NCI-H2029 (cell line): ENCODE measurements around the gene GRID1.

Experiments used
- DNase-seq: peaks from one replicate; lab custom pipeline; 2025; lab: John Stamatoyannopoulos, UW

The GRID1 gene

GRCh38 chr10:86314616-86315548, 51.7 kb downstream of the GRID1 start:
- DNase-seq: no peak

DNA sequence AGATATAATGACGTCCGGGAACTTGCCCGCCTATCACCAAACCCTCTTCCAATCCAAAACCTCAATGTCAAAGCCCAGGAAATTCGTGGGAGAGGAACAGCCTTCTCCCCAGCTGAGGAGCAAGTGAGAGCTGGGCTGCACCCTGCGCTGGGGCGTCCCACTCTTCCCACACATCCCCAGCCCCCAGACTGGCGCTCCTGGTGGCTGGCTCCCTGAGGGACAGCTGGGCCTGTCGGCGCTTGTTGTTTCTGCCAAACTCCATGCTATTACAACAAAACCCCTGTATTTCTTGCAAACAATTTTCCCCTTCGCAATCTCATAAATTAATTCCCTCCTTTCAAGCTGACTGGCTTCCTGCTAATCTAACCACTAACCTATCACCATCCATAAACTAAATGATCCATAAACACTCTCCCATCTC, 53.0 kb downstream of the GRID1 start:
- no peak for DNase-seq

DNA sequence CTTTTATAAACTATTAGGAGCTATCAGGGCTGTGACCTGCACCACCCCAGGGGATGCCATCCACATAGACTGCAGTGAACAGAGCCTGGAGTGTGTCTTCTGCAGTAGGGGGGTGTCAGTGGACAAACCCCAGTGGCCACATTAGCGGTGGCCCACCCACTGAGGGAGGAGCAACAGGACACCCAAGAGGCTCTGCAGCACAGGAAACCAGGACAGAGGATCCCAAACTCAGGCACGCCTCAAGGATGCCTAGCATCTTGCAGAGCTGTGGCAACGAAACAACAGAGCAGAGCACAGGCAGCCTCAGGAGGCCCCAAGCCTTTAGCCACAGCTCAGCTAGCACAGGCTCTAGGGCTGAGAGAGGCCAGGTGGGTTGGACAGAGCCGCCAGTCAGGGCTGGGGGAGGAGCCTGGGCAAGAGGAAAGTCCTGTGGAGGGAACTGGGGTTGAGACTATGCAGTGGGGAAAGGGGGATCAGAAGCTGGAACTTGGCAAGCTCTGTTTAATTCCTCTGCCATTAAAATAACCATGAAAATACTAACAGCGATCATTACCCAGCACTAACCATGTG, 53.8 kb downstream of the GRID1 start:
- DNase-seq: no peak

DNA sequence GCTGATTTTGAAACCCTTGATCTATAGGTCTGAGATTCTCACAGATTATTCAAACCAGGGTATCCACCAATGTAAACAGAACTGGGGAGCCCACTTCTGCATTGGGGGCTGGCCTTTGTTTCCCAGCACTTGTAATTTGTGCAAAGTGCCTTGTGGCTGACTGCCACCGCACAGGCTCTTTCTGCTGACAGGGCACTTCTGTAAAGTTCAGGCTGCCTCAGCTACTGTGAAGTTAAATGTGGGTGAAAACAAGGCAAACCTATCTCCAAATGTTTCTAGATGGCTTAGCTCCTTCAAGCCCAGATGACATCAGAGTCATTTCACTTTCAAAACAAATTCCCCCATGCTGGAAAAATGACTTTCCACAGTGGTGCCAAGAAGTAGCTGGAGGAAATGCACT, 54.7 kb downstream of the GRID1 start:
- no peak for DNase-seq

- DNase-seq: no peak
Measured at GRCh38 chr10:86311190-86311589, 55.4 kb downstream of the GRID1 start.

- no peak for DNase-seq
Measured at GRCh38 chr10:86310702-86311101, 55.9 kb downstream of the GRID1 start.

GRCh38 chr10:86310291-86310690, 56.3 kb downstream of the GRID1 start:
- DNase-seq: no peak

DNA sequence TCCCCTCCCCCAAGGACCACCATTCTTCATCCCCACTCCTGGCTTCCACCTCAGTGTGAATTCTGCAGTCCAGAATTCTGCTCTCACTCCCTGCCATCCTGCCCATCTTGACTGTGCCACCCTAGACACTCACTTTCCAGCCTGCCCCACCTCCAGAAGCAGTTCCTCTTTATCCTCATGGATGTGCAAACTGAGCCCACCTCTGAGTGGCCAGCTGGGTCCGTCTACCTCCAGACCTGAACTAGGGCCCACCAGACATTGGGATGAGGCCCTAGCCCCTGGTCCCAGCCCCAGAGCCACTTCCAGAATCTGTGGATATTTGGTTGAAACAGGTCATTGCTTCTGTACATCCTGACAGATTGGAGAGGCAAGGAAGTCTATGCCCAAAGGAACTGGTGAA, 58.5 kb downstream of the GRID1 start:
- DNase-seq: no peak

GRCh38 chr10:86306628-86307278, 59.8 kb downstream of the GRID1 start:
- DNase-seq: no peak

GRCh38 chr10:86305521-86305920, 61.1 kb downstream of the GRID1 start:
- no peak for DNase-seq

DNA sequence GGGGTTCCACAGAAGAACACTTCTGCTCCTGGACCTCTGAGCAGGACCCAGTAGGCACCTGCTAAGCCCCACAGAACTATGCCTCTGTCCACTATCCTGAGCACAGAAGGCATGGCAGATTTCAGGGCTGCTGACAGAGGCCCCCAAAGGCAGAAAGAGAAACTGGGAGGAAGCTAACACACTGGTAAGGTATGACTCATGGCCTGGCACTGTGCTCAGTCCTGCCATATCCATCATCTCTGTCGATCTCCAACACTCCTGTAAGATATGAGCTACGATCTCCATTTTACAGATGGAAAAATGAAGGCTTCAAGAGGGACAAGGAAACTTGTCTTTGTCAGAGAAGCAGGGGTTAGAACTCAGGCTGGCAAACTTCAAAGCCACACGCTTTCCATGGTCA, 62.2 kb downstream of the GRID1 start:
- no peak for DNase-seq

DNA sequence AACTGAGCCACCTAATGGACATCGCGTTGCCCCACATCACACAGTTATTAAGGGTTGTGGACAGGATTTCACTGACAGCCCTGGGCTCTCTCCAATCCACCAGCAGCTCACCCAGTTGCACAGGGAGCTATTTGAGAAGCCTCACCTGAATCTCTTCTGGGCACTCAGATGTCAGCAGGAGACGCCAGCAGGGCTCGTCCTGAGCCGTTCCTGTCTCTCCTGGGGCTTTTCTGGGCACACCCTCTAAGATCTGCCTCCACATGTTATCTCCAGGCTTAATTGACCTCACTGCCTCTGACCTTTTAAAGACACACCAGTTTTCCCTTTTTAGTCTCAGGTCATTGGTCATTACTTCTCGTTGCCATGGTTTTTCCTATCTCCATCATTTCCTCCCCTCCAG, 63.0 kb downstream of the GRID1 start:
- no peak for DNase-seq

DNA sequence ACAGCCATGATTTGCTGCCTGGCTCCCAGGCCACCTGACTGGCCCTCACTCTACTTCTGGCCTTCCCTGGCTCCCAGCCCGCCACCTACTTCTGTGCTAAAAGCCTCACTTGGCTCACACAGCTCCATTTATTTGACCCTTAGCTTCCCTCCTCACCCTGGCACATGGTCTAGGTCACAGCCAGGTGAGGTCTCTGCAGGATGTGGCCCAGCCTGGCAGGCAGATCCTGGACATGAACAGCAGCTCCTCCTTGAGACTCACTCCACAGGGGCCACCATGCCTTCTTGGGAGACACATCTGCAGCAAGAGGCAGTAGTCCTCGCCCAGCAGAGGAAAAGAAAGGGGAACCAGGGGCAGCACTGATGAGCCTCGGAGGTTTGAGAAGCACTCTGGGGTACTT, 64.6 kb downstream of the GRID1 start:
- no peak for DNase-seq

- no peak for DNase-seq
Measured at GRCh38 chr10:86300931-86301830, 65.4 kb downstream of the GRID1 start.

- no peak for DNase-seq
Measured at GRCh38 chr10:86300399-86300925, 66.1 kb downstream of the GRID1 start.

GRCh38 chr10:86299562-86299961, 67.0 kb downstream of the GRID1 start:
- no peak for DNase-seq

DNA sequence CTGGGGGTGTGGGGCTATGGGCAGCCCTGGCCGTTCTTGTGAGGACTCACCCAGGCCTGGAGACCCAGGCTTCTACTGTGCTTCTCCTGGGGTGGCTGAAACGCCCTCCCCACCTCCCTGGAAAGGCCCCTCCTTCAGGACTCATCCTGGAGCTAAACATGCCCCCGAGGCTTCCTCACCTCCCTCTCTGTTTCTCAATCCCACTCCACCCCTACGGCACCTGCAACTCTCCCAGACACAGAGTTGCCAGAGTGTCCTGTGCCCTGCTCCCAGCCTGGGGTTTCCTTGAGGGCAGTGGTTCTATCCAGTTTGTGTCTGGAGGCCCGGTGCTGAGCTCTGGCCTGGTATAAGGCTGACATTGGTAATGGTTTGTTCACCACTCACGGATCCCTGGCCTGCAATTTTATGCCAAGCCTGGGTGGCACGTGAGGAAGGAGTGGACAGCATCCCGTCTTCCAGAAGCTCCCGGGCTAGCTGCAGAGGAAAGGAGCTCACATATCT, 68.0 kb downstream of the GRID1 start:
- no peak for DNase-seq

DNA sequence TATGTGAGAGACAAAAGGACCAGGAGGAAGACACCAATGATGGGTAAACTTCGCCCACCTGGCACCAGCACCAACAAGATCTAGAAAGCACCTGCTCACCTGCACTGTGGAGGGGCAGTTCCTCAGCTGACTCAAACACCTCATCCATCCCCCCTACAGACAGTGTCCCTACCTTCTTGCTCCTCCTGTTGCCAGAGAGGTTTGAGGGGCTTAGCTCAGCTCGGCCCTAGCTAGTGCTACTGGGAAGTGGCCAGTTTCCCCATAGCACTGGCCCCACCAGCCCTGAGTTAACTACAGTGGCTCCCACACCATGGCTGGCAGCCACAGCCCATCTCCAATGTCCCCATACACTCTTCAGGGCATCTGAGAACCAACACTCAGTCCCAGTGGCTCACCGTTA, 70.8 kb downstream of the GRID1 start:
- DNase-seq: no peak

DNA sequence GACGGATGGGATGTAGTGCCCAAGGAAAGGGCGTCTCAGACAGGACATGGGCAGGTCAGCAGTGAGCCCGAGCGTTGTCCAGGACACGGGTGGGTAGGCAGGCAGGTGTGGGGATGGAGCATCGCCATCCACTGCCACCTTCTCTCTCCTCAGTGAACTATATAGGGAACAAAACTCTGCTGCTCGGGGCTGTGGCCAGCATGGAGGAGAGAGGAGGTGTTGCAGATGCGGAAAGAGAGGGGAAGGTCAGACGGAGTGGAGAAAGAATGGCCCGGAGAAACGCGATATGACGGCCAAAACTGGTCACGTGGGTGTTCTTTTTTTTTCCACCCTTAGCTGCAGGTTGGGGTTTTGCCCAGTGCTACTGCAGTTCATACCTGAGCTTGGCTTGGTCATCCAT, 71.2 kb downstream of the GRID1 start:
- DNase-seq: no peak

GRCh38 chr10:86294346-86295265, 72.0 kb downstream of the GRID1 start:
- no peak for DNase-seq

- no peak for DNase-seq
Measured at GRCh38 chr10:86293396-86293791, 73.2 kb downstream of the GRID1 start.
